Subcutaneous adipose tissue (tissue), 4 donors: ENCODE measurements around the gene HMGCS1. TPM values are rescaled to one million over a fixed set of nuclear protein-coding genes. Genes with fewer than 3 reads are reported as not detected.

Experiments used
- CTCF ChIP-seq: fragments of 450-650 bp; IDR thresholded peaks from one replicate; pipeline ENCODE4 v1.5.1; 2016; ENCODE audit warnings: low read depth, mild to moderate bottlenecking, control low read depth, antibody characterized with exemption, moderate library complexity
- total RNA-seq, 4 donors: library from RNA; depleted of rRNA; stranded (reverse); fragments of >200 nt; gene quantifications; one replicate each; pipeline ENCODE4 v1.1.0, GENCODE V29; 2016

Gene HMGCS1
- total RNA-seq, 4 donors from 2014 or later: 22.9 to 36.7 (median 27.4) TPM

- TF ChIP-seq CTCF: no peak
Observed at GRCh38 chr5:43274435-43275114, 38.6 kb downstream of the HMGCS1 start.

DNA sequence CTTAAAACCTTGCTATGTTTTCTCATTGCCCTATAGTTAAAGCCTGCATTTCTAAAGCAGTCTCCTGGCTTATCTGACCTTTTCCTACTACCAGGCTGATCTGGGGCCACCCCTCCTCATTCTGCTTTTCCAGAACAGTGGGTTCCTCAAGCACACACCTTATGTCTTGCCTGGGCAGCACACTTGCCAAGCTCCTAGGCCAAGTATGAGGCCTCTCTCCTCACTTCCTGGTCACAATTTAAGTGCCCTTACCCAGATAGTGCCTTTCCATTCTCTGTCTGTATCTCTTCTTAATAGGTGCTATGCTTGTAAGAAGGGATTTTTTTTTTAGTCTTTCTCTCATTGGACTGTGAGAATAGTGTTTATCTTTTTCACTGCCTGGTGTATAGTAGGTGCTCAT, 39.7 kb downstream of the HMGCS1 start:
- TF ChIP-seq CTCF: no peak

GRCh38 chr5:43270645-43271044, 42.6 kb downstream of the HMGCS1 start:
- TF ChIP-seq CTCF: no peak

DNA sequence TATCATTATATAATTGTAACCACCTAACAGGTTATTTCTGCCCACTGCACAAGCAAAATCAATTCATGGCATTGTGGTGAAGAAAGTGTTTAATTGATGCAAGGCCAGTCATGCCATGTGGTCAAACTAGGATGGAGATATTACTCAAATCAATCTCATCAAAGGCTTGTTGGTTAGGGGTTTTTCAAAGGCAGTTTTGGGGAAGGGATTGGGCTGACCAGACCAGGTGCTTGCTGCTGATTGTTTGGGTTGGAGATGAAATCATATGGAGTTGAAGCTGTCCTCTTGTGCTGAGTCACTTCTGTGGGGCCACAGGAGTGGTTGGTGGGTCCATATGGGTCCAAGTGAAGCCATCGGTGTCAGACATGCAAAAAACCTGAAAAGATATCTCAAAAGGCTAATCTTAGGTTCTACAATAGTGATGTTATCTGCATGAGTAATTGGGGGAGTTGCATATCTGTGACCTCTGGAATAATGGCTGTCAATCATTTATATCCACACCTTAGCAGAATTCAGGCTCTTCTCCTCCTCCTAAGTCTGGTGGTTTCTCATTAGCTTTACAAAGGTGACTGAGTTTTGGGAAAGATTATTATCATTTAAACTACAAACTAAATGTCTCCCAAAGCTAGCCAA, 44.9 kb downstream of the HMGCS1 start:
- TF ChIP-seq CTCF: no peak

DNA sequence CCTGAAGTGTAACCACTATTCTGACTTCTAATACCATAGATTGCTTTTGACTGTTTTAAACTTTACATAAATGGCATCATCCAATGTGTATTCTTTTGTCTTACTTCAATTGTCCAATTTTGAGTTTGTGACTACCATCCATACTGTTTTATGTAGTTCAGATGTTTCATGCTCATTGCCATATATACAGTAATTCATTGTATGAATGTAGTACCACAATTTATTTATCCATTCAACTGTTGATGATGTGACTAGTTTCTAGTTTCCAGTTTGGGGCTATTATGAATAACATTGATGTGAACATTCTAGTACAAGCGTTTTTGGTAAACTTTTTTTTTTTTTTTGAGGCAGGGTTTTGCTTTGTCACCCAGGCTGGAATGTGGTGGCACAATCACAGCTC, 55.1 kb downstream of the HMGCS1 start:
- TF ChIP-seq CTCF: no peak

- TF ChIP-seq CTCF: no peak
Observed at GRCh38 chr5:43256261-43256966, 56.8 kb downstream of the HMGCS1 start.

GRCh38 chr5:43255704-43256103, 57.5 kb downstream of the HMGCS1 start:
- no peak for TF ChIP-seq CTCF
